ENCODE results near the gene ZIK1.
A peak's percentile ranks its signal among the peaks of the same experiment; 100 is the strongest.

ZIK1 gene

GRCh38 chr19:57583521-57584416 is at the start of gene ZIK1:
ZIK1 (plus strand) TSS chr19:57584145; CDS start chr19:57584357, 212 bp downstream.
- DNase-seq: peak; percentile 79

GRCh38 chr19:57537953-57538547 is 45.9 kb upstream of the ZIK1 start:
- DNase-seq: no peak

- no peak for DNase-seq
These were observed 37.4 kb upstream of the ZIK1 start for GRCh38 chr19:57546513-57546912.

- DNase-seq: no peak
These were observed 31.5 kb upstream of the ZIK1 start for GRCh38 chr19:57552432-57552831.

- no peak for DNase-seq
These were observed 26.3 kb upstream of the ZIK1 start for GRCh38 chr19:57557659-57558058.

- DNase-seq: no peak
These were observed 25.4 kb upstream of the ZIK1 start for GRCh38 chr19:57558525-57558924.

- no peak for DNase-seq
These were observed 24.9 kb upstream of the ZIK1 start for GRCh38 chr19:57559008-57559403.

GRCh38 chr19:57559404-57560025 is 24.4 kb upstream of the ZIK1 start, which contains the start of gene ZNF550:
ZNF550 (minus strand) TSS chr19:57559863; CDS start chr19:57559682, 181 bp downstream.
- peak; percentile 82 for DNase-seq

GRCh38 chr19:57560049-57560491 is 23.9 kb upstream of the ZIK1 start:
- no peak for DNase-seq

- DNase-seq: no peak
These were observed 20.4 kb upstream of the ZIK1 start for GRCh38 chr19:57563547-57563946.

- DNase-seq: no peak
These were observed 17.3 kb upstream of the ZIK1 start for GRCh38 chr19:57566396-57567265.

GRCh38 chr19:57570707-57571106 is 13.2 kb upstream of the ZIK1 start:
- DNase-seq: no peak

- no peak for DNase-seq
These were observed 11.5 kb upstream of the ZIK1 start for GRCh38 chr19:57572415-57572947.

- no peak for DNase-seq
These were observed 7.3 kb upstream of the ZIK1 start for GRCh38 chr19:57576661-57577060.

GRCh38 chr19:57578487-57579205 is 5.3 kb upstream of the ZIK1 start, which contains the start of gene ZNF416:
ZNF416 (minus strand) TSS chr19:57578911; CDS start chr19:57578704, 207 bp downstream.
- peak; percentile 92 for DNase-seq

- no peak for DNase-seq
These were observed 833 bp upstream of the ZIK1 start for GRCh38 chr19:57583104-57583520.

GRCh38 chr19:57587529-57587928 is 3.6 kb downstream of the ZIK1 start:
- DNase-seq: no peak

- DNase-seq: no peak
These were observed 15.4 kb downstream of the ZIK1 start for GRCh38 chr19:57599377-57599760.

GRCh38 chr19:57599761-57600383 is 15.9 kb downstream of the ZIK1 start, which contains the start of gene ZNF530:
ZNF530 (plus strand) TSS chr19:57599885; CDS start chr19:57604346, 4,461 bp downstream.
- peak; percentile 72 for DNase-seq

- DNase-seq: no peak
These were observed 23.0 kb downstream of the ZIK1 start for GRCh38 chr19:57606931-57607330.

GRCh38 chr19:57611113-57611512 is 27.2 kb downstream of the ZIK1 start:
- no peak for DNase-seq

Measured in activated CD4-positive, alpha-beta T cell treated with anti-CD3 and anti-CD28 coated beads for 1 hour (primary cell).